PC-9 (cell line): ENCODE results near the gene KRTAP4-7. TPM values are rescaled to one million over a fixed set of nuclear protein-coding genes. Genes with fewer than 3 reads are reported as not detected.
"Not testable (repeated sequence)": the region's sequence is repeated elsewhere in the genome, so short reads cannot be mapped to it uniquely, and the experiment has no call there.

Source experiments
- Bru-seq: library from RNA; stranded (reverse); fragments of 400-500 nt; gene quantifications from one replicate; lab custom pipeline; 2021; lab: Mats Ljungman, UMichigan
- BruChase-seq, 2 experiments: library from RNA; stranded (reverse); fragments of 400-500 nt; gene quantifications; one replicate each; lab custom pipeline; 2021; lab: Mats Ljungman, UMichigan
- BruUV-seq: library from RNA; stranded (reverse); fragments of 400-500 nt; replicated peaks from 2 replicates; lab custom pipeline; 2021; lab: Mats Ljungman, UMichigan
- CTCF ChIA-PET: fragments of 300-600 bp; sonication (Branson Sonifier 250); formaldehyde crosslinking; loops from one replicate; lab custom pipeline; 2022; ENCODE audit warnings: antibody characterized with exemption; lab: Charles Lee
- POLR2A ChIA-PET: fragments of 300-600 bp; sonication (Branson Sonifier 250); formaldehyde crosslinking; loops from one replicate; lab custom pipeline; 2022; ENCODE audit warnings: antibody characterized with exemption; ENCODE audit not compliant: unreplicated experiment; lab: Charles Lee
- DNase-seq, 2 experiments: peaks; one replicate each; pipeline versions ENCODE4 v3.0.0 to v3.0.0-alpha.2; 2015 to 2022; ENCODE audit warnings: mixed read lengths in 1 of 2
- H2AFZ ChIP-seq: fragments of 200-600 bp; sonication (generic); 2 replicates; pipeline ENCODE4 v1.8.1; 2017; ENCODE audit warnings: antibody characterized with exemption
- H3F3A ChIP-seq: fragments of 200-600 bp; sonication (generic); 2 replicates; pipeline ENCODE4 v1.8.1; 2017; ENCODE audit warnings: antibody characterized with exemption, mild to moderate bottlenecking, low read depth; ENCODE audit not compliant: insufficient read depth
- H3K27ac ChIP-seq: fragments of 200-600 bp; sonication (generic); 2 replicates; pipeline ENCODE4 v1.6.1; 2016; ENCODE audit warnings: mixed run types
- H3K27me3 ChIP-seq: fragments of 200-600 bp; sonication (generic); 2 replicates; pipeline ENCODE4 v1.6.1; 2016; ENCODE audit warnings: low read depth, mixed run types; ENCODE audit not compliant: insufficient read depth
- H3K36me3 ChIP-seq: fragments of 200-600 bp; sonication (generic); 2 replicates; pipeline ENCODE4 v1.6.1; 2016; ENCODE audit warnings: low read depth, mixed run types
- H3K4me1 ChIP-seq: fragments of 200-600 bp; sonication (generic); replicated peaks from 2 replicates; pipeline ENCODE4 v1.6.1; 2016; ENCODE audit warnings: mixed run types; ENCODE audit not compliant: insufficient read depth
- H3K4me2 ChIP-seq: fragments of 200-600 bp; sonication (generic); 2 replicates; pipeline ENCODE4 v1.6.1; 2017; ENCODE audit warnings: mixed run types
- H3K4me3 ChIP-seq: fragments of 200-600 bp; sonication (generic); 2 replicates; pipeline ENCODE4 v1.6.1; 2016; ENCODE audit warnings: mixed run types
- H3K79me2 ChIP-seq: fragments of 200-600 bp; sonication (generic); 2 replicates; pipeline ENCODE4 v1.6.1; 2017; ENCODE audit warnings: low read depth, mixed run types
- H3K9me2 ChIP-seq: fragments of 200-600 bp; sonication (generic); 2 replicates; pipeline ENCODE4 v1.8.1; 2017; ENCODE audit warnings: mild to moderate bottlenecking; ENCODE audit not compliant: insufficient read depth
- H3K9me3 ChIP-seq: fragments of 200-600 bp; sonication (generic); 2 replicates; pipeline ENCODE4 v1.8.1; 2016; ENCODE audit warnings: low read depth; ENCODE audit not compliant: insufficient read depth
- H4K20me1 ChIP-seq: fragments of 200-600 bp; sonication (generic); 2 replicates; pipeline ENCODE4 v1.8.1; 2017; ENCODE audit not compliant: insufficient read depth
- EZH2 ChIP-seq: fragments of 200-600 bp; sonication (generic); IDR thresholded peaks from 2 replicates; pipeline ENCODE4 v1.8.0; 2017; ENCODE audit warnings: antibody characterized with exemption, low read depth
- intact Hi-C: fragments of 100-400 bp; cut with micrococcal nuclease; formaldehyde crosslinking; loops from one replicate; pipeline ENCODE4 v1.10.0; 2022; ENCODE audit not compliant: unreplicated experiment
- long read RNA-seq: library from polyadenylated mRNA; stranded (forward); transcript quantifications from one replicate; pipeline ENCODE4 v2.0.0, GENCODE V29; 2022
- total RNA-seq: library from RNA; stranded (reverse); gene quantifications from 2 replicates; pipeline ENCODE4 v1.2.3, GENCODE V29; 2021
- TF ChIP-seq, protein P1 (sequence below): fragments of 200-600 bp; sonication (generic); conservative IDR thresholded peaks from 2 replicates; pipeline ENCODE4 v1.6.1; 2017; ENCODE audit warnings: mixed run types, antibody characterized with exemption, mild to moderate bottlenecking, moderate library complexity

KRTAP4-7 gene
- total RNA-seq, result not detected in 2 replicates
- not detected for Bru-seq, nascent RNA
- BruChase-seq, experiment 1, labeled RNA remaining after a 2-hour chase, result not detected
- BruChase-seq, experiment 2, labeled RNA remaining after a 6-hour chase, result not detected
- long read RNA-seq, result 0 reads

DNA sequence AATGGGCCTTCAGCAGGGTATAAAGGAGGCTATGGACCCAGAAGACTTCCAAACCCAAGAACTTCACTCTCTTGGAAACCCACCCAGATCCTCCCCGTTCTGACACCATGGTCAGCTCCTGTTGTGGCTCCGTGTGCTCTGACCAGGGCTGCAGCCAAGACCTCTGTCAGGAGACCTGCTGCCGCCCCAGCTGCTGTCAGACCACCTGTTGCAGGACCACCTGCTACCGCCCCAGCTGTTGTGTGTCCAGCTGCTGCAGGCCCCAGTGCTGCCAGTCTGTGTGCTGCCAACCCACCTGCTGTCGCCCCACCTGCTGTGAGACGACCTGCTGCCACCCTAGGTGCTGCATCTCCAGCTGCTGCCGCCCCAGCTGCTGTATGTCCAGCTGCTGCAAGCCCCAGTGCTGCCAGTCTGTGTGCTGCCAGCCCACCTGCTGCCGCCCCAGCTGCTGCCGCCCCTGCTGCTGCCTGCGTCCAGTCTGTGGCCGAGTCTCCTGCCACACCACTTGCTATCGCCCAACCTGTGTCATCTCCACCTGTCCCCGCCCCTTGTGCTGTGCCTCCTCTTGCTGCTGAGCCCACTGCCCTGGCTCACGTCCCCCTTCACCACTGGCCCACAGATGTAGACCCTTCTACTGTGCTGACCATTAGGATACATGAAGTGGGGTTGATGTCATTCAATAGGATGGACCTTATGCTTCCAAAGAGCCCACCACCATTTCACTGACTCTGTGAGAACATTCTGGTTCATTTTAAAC, at the start of gene KRTAP4-7:
Gene KRTAP4-7 (plus strand): TSS at position 51 of the 757 bp plus-strand sequence. CDS start 57 bp downstream, at position 108.
- H3K79me2 ChIP-seq, H3K4me3 ChIP-seq, H2AFZ ChIP-seq, H3K27me3 ChIP-seq, BruUV-seq, POLR2A ChIA-PET, H3K9me2 ChIP-seq, intact Hi-C loops, CTCF ChIA-PET, H3K36me3 ChIP-seq, H4K20me1 ChIP-seq, DNase-seq: not testable (repeated sequence)
- Histone ChIP-seq H3K4me2 (peak within 1 kb of the TSS; percentile 56), H3F3A (peaks cover 13% of the 10 kb centered on the region), H3K27ac (peak within 1 kb of the TSS; percentile 69), H3K9me3 (peaks cover 13% of the 10 kb centered on the region), H3K4me1 (peaks cover 35% of the 10 kb centered on the region)

DNA sequence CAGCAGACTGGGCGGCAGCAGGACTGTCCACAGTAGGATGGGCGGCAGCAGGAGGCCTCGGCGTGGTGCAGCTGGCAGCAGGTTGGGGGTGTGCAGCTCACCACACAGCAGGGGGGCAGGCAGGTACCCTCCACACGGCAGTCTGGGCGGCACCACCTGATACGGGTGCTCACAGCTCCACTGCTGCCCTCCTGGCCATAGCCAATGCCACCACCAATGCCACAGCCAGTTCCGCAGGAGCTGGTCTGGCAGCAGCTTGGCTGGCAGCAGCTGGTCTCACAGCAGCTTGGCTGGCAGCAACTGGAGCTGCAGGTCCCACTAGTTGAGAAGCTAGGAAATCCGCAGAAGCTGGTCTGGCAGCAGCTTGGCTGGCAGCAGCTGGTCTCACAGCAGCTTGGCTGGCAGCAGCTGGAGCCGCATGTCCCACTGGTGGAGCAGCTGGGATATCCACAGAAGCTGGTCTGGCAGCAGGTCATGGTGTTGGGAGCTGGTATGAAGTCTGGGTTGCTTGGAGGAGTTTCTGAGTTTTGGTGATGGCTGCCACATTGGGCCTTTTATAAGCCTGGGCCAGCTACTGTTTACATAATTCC, 49.5 kb upstream of the KRTAP4-7 start, which contains the start of gene KRTAP1-3:
Gene KRTAP1-3 (minus strand): TSS at position 529 of the 590 bp plus-strand sequence. CDS start 53 bp downstream, at position 476.
- peak within 1 kb of the TSS; percentile 49; the same call in 1 of the 2 replicates for H2AFZ ChIP-seq
- BruUV-seq, CTCF ChIA-PET, DNase-seq, H3K27ac ChIP-seq, H3K9me3 ChIP-seq, POLR2A ChIA-PET, intact Hi-C loops, H3F3A ChIP-seq, H3K4me2 ChIP-seq, H3K79me2 ChIP-seq, H3K4me1 ChIP-seq, H3K27me3 ChIP-seq, H4K20me1 ChIP-seq, H3K36me3 ChIP-seq, H3K4me3 ChIP-seq, H3K9me2 ChIP-seq: not testable (repeated sequence)

DNA sequence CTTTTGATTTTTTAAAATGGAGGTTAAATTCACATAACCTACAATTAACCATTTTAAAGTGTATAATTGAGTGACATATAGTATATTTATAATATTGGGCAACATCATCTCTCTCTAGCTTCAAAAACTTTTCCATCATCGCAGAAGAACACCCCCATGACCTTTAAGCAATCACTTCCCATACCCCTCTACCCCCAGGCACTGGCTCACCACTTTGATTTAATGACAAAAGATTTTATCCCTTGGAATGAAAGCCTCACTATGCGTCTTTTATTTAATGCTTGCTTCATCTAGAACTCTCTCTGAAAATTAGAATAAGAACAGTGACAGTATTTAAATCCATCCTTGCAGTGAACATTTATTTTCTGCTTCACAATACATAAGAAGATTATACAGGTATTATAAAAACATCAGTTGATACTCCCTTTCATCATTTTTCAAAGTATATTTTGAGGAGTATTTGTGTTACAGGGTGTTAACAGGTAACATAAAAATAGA, 46.0 kb upstream of the KRTAP4-7 start:
- no TSS peak for BruUV-seq
- no peaks in the 10 kb centered on the region for H4K20me1 ChIP-seq
- no peaks in the 10 kb centered on the region for H3F3A ChIP-seq
- no peak overlapping the region for H3K4me3 ChIP-seq
- H3K4me1 ChIP-seq, result peaks cover 6% of the 10 kb centered on the region; the same call in 1 of the 2 replicates
- no peak overlapping the region for H3K4me2 ChIP-seq
- no peak for DNase-seq
- H3K9me3 ChIP-seq, result peaks cover 7% of the 10 kb centered on the region
- H3K36me3 ChIP-seq, result no peaks in the 10 kb centered on the region; the same call in 1 of the 2 replicates
- no peak overlapping the region for H3K27ac ChIP-seq
- intact Hi-C loops, result no loop called here
- H2AFZ ChIP-seq, result no peak overlapping the region
- H3K79me2 ChIP-seq, result no peaks in the 10 kb centered on the region
- H3K27me3 ChIP-seq, result no peaks in the 10 kb centered on the region
- POLR2A ChIA-PET, result no interaction called here
- CTCF ChIA-PET, result no interaction called here
- TF ChIP-seq EZH2, result no peak
- TF ChIP-seq, protein P1, sequence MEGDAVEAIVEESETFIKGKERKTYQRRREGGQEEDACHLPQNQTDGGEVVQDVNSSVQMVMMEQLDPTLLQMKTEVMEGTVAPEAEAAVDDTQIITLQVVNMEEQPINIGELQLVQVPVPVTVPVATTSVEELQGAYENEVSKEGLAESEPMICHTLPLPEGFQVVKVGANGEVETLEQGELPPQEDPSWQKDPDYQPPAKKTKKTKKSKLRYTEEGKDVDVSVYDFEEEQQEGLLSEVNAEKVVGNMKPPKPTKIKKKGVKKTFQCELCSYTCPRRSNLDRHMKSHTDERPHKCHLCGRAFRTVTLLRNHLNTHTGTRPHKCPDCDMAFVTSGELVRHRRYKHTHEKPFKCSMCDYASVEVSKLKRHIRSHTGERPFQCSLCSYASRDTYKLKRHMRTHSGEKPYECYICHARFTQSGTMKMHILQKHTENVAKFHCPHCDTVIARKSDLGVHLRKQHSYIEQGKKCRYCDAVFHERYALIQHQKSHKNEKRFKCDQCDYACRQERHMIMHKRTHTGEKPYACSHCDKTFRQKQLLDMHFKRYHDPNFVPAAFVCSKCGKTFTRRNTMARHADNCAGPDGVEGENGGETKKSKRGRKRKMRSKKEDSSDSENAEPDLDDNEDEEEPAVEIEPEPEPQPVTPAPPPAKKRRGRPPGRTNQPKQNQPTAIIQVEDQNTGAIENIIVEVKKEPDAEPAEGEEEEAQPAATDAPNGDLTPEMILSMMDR, result no peak
- H3K9me2 ChIP-seq, result no peaks in the 10 kb centered on the region

DNA sequence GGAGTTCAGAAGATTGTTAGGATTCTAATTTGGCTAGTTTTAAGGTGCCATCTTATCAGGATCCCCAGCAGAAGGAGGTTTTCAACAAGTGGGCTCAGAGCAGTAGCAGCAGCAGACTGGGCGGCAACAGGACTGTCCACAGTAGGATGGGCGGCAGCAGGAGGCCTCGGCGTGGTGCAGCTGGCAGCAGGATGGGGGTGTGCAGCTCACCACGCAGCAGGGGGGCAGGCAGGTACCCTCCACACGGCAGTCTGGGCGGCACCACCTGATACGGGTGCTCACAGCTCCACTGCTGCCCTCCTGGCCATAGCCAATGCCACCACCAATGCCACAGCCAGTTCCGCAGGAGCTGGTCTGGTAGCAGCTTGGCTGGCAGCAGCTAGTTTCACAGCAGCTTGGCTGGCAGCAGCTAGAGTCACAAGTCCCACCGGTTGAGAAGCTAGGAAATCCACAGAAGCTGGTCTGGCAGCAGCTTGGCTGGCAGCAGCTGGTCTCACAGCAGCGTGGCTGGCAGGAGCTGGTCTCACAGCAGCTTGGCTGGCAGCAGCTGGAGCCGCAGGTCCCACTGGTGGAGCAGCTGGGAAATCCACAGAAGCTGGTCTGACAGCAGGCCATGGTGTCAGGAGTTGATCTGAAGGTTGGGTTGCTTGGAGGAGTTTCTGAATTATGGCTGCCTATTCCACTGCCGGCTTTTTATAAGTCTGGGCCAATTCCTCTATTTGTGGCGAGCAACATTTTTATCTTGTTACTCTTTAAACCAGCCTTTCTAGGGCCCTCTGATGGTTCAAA, 43.0 kb upstream of the KRTAP4-7 start, which contains the start of gene KRTAP1-1:
Gene KRTAP1-1 (minus strand): TSS at position 668 of the 789 bp plus-strand sequence. CDS start 53 bp downstream, at position 615.
- H3K4me3 ChIP-seq, POLR2A ChIA-PET, H2AFZ ChIP-seq, H3F3A ChIP-seq, H3K4me1 ChIP-seq, H3K27ac ChIP-seq, BruUV-seq, H3K9me2 ChIP-seq, H3K79me2 ChIP-seq, DNase-seq, intact Hi-C loops, H3K36me3 ChIP-seq, H3K4me2 ChIP-seq, CTCF ChIA-PET, H3K27me3 ChIP-seq, H4K20me1 ChIP-seq: not testable (repeated sequence)
- peaks cover 11% of the 10 kb centered on the region for H3K9me3 ChIP-seq
